ENCODE results near the gene NDOR1.

GRCh38 chr9:137266162-137266527 lies 60.6 kb downstream of the NDOR1 start:
- no peak for TF ChIP-seq CTCF (IDR thresholded peaks at IDR 0.05; ENCODE audit: insufficient read depth, low read length, poor library complexity, severe bottlenecking)
- TF ChIP-seq EZH2phosphoT487 (conservative IDR thresholded peaks at IDR 0.05; ENCODE audit: low read length), result no peak

All from SU-DHL-6 (cell line).